ENCODE data around the gene MCF2L.
A peak's percentile ranks its signal among the peaks of the same experiment; 100 is the strongest.

Gene MCF2L

DNA sequence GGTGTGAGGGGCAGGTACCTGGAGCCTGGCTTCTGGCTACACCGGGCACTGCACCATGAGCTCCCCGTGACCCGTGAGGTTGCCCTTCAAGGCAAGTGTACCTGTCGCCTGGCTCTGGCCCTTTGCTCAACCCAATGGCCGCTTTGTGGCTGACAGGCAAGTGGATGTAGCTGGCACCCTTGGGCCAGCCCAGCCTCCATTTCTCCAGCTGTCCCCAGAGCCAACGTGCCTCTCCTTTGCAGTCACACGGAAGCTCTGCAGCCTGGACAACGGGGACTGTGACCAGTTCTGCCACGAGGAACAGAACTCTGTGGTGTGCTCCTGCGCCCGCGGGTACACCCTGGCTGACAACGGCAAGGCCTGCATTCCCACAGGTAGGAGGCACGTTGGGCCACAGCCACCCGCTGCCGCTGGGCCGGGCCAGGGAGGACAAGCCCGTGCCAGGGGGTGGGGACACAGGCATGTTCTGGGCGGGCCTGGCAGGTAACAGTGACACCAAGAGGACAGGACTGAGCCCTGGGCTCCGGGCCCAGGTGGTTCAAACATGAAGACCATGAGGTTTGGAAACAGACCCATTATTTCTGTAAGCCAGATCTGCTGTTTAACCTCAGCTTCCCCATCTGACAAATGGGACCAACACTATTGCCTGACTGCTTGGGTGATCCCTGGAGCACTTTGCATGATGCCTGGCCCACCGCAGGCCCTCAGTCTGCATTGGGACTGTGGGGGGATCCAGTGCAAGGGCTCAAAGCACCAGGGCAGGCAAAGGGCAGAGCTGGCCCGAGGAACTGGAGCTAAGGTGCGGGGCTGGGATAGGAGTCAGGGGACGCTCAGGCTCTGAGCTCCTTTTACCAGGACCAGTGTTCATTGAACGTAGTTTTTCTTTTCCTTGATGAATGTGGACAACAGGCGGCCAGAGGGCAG, 171.9 kb downstream of the MCF2L start:
- no peak overlapping the region for H3K27ac ChIP-seq
- TF ChIP-seq, protein P1, sequence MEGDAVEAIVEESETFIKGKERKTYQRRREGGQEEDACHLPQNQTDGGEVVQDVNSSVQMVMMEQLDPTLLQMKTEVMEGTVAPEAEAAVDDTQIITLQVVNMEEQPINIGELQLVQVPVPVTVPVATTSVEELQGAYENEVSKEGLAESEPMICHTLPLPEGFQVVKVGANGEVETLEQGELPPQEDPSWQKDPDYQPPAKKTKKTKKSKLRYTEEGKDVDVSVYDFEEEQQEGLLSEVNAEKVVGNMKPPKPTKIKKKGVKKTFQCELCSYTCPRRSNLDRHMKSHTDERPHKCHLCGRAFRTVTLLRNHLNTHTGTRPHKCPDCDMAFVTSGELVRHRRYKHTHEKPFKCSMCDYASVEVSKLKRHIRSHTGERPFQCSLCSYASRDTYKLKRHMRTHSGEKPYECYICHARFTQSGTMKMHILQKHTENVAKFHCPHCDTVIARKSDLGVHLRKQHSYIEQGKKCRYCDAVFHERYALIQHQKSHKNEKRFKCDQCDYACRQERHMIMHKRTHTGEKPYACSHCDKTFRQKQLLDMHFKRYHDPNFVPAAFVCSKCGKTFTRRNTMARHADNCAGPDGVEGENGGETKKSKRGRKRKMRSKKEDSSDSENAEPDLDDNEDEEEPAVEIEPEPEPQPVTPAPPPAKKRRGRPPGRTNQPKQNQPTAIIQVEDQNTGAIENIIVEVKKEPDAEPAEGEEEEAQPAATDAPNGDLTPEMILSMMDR (IDR thresholded peaks at IDR 0.05): no peak
- H3K4me3 ChIP-seq: no peak overlapping the region
- DNase-seq (ENCODE audit: low spot score): peak; percentile 65

DNA sequence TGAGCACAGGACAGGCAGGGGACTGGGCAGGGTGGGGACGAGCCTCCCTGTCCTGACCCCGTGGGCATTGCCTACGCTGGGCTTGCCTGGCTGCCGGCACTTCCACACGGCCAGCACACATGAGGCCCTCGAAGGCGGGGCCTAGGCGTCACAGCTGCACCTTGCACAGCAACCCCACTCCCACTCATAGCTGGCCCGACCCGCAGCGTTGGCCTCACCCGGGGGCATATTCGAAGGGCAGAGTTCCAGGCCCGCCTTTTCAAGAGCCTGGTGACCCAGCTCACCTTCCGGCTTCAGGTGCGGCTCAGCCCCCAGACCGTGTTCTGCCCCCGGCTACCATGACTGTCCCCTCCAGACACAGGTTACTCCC, 172.6 kb downstream of the MCF2L start:
- no peak overlapping the region for H3K4me3 ChIP-seq
- H3K27ac ChIP-seq: no peak overlapping the region
- TF ChIP-seq, protein P1 (IDR thresholded peaks at IDR 0.05): no peak
- peak; percentile 73 for DNase-seq (ENCODE audit: low spot score)

DNA sequence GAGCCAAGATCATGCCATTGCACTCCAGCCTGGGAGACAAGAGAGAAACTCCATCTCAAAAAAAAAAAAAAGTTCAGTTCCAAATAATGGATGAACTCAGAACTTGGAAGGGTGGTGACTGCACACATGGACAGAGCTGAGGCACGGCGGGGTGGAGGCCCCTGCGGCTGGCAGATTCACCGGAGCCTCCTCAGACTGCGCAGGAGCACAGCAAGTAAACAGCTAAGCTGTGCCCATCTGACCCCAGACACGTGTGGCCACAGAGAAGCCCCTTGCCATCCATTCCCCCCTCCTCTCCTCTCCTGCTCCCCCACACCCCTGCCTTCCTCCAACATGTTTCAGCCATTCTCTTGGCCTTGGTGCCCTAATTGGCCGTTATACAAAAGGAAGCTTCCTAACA, 173.9 kb downstream of the MCF2L start:
- H3K4me3 ChIP-seq: no peak overlapping the region
- DNase-seq (ENCODE audit: low spot score): peak; percentile 53
- TF ChIP-seq, protein P1 (IDR thresholded peaks at IDR 0.05): no peak
- no peak overlapping the region for H3K27ac ChIP-seq

DNA sequence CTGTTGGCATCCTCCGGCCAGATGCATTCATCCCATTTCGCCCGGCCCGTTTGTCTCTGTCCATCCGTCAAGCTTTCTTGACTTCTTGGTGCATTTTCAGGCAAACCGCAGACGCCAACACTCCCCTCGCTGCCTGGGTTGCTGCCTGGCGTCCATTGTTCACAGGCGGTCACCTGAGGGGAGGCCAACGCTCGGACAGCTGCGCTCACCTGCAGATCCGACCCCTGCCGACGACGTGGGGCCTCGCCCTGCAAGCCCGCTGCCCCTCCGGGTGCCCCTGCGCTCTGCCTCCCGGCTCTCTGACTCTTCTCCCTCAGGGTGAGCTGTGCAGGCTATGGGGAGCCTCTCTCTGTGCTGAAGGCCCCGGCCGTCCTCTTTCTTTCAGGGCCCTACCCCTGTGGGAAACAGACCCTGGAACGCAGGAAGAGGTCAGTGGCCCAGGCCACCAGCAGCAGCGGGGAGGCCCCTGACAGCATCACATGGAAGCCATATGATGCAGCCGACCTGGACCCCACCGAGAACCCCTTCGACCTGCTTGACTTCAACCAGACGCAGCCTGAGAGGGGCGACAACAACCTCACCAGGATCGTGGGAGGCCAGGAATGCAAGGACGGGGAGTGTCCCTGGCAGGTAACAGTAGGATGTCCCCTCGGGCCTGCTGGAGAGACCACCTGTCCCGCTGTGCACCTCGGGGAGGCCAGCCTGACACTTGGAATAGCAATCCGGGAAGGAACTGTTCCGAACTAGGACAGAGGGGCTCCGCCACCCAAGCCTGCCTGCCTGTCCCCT, 174.6 kb downstream of the MCF2L start:
- Histone ChIP-seq H3K27ac (no peak overlapping the region), H3K4me3 (no peak overlapping the region)
- DNase-seq (ENCODE audit: low spot score): peak; percentile 55
- TF ChIP-seq, protein P1 (IDR thresholded peaks at IDR 0.05): no peak

DNA sequence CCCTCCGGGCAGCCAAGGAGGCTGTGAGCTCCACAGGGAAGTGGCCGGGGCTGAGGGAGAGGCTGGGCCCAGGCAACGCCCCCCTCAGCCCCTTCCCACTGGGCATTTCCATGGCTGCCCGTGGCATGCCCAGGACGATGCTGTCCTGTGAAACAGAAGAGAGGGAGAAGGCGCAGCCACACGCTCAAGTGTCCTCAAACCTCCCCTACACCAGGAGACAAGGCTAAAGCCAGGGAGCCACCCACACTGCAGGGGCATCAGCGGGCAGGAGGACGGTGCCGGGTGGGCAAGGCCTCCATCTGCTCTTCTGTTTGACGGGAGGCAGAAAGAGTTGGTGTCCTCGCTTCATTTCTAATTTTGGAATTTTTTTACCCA, 175.2 kb downstream of the MCF2L start:
- peak; percentile 33 for DNase-seq (ENCODE audit: low spot score)
- no peak overlapping the region for H3K4me3 ChIP-seq
- TF ChIP-seq, protein P1 (IDR thresholded peaks at IDR 0.05): no peak

DNA sequence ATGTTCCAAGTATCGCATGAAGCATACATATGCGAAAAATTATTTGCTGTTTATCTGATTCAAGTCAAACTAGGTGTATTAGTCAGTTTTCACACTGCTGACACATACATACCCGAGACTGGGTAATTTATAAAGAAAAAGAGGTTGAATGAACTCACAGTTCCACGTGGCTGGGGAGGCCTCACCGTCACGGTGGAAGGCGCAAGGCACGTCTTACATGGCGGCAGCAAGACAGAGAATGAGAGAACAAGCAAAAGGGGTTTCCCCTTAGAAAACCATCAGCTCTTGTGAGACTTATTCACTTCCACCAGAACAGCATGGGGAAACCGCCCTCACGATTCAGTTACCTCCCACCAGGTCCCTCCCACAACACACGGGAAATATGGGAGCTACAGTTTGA, 176.5 kb downstream of the MCF2L start:
- no peak for DNase-seq (ENCODE audit: low spot score)

More for the DNA sequence above, 175.2 kb downstream of the MCF2L start:
- H3K27ac ChIP-seq: no peak overlapping the region

More for the DNA sequence above, 176.5 kb downstream of the MCF2L start:
- Histone ChIP-seq H3K27ac (no peak overlapping the region), H3K4me3 (no peak overlapping the region)
- TF ChIP-seq, protein P1 (IDR thresholded peaks at IDR 0.05): no peak
